Bronchial epithelial cell (primary cell): Measurements from ENCODE around the gene GUCA2A. TPM values are rescaled to one million over a fixed set of nuclear protein-coding genes. Genes with fewer than 3 reads are reported as not detected.

Source experiments
- DNase-seq: peaks from one replicate; pipeline ENCODE4 v3.0.0-alpha.2; 2010; ENCODE audit warnings: low read depth
- FAIRE-seq: peaks from 2 replicates; lab custom pipeline; 2011; peaks lifted over from hg19 to GRCh38; lab: Jason Lieb, UNC
- H3K27me3 ChIP-seq: 2 replicates; pipeline ENCODE4 v1.5.1; 2011; ENCODE audit warnings: low read length; ENCODE audit not compliant: control insufficient read depth, insufficient read depth
- H3K36me3 ChIP-seq: 2 replicates; pipeline ENCODE4 v1.5.1; 2011; ENCODE audit warnings: low read length; ENCODE audit not compliant: control insufficient read depth, insufficient read depth
- H3K4me3 ChIP-seq: 2 replicates; pipeline ENCODE4 v1.5.1; 2011; ENCODE audit warnings: mild to moderate bottlenecking, low read depth, low read length, control low read depth
- total RNA-seq: library from RNA; depleted of rRNA; stranded (reverse); fragments of >200 nt; gene quantifications from 2 replicates; pipeline ENCODE4 v1.2.1, GENCODE V29; 2014
- TF ChIP-seq, protein P1 (sequence below): IDR thresholded peaks from 2 replicates; pipeline ENCODE4 v1.5.1; 2011; ENCODE audit warnings: mild to moderate bottlenecking, moderate library complexity, low read length, control low read depth, inconsistent platforms; ENCODE audit not compliant: insufficient read depth, severe bottlenecking

Gene GUCA2A
- total RNA-seq, 1 donor from 2014 or later = not detected

DNA sequence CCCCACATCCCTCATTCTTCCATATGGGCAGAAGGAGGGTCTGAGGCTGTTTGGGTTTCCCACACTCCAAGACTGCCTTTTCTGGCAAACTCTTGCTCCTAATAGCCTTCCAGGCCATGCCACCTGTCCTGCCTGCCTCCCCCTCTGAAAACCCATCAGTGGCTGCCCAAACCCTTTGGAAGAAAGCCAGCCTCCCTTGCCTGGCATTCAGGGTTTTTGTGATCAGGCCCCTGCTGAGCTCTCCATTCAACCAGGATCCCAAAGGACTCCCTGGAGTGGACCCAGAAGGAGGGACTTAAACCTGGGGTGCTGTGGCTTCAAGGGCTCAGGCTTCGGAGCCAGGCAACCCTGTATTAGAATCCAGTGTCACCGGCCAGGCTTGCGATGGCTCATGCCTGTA is 4.2 kb upstream of the GUCA2A start:
- H3K36me3 ChIP-seq = no peaks in the 10 kb centered on the region
- TF ChIP-seq, protein P1, sequence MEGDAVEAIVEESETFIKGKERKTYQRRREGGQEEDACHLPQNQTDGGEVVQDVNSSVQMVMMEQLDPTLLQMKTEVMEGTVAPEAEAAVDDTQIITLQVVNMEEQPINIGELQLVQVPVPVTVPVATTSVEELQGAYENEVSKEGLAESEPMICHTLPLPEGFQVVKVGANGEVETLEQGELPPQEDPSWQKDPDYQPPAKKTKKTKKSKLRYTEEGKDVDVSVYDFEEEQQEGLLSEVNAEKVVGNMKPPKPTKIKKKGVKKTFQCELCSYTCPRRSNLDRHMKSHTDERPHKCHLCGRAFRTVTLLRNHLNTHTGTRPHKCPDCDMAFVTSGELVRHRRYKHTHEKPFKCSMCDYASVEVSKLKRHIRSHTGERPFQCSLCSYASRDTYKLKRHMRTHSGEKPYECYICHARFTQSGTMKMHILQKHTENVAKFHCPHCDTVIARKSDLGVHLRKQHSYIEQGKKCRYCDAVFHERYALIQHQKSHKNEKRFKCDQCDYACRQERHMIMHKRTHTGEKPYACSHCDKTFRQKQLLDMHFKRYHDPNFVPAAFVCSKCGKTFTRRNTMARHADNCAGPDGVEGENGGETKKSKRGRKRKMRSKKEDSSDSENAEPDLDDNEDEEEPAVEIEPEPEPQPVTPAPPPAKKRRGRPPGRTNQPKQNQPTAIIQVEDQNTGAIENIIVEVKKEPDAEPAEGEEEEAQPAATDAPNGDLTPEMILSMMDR = no peak
- no peaks in the 10 kb centered on the region for H3K27me3 ChIP-seq
- FAIRE-seq = no peak
- no peak overlapping the region for H3K4me3 ChIP-seq
- DNase-seq = no peak

DNA sequence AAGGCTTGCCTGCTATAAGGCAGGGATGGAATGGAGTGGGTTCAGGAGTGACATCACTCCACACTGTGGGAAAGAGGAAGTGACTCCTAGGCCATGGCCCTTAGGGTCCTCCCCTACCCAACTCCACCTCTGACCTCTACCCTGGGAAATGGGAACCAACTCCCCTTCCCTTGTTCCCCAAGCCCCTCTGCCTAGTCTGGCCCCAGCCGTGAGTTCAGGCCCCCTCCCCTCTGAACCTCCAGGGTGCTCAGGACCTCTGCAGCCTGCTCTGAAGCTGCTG is 3.8 kb upstream of the GUCA2A start:
- FAIRE-seq (no peak), DNase-seq (no peak)
- no peaks in the 10 kb centered on the region for H3K36me3 ChIP-seq
- no peak overlapping the region for H3K4me3 ChIP-seq
- TF ChIP-seq, protein P1 = no peak
- no peaks in the 10 kb centered on the region for H3K27me3 ChIP-seq

DNA sequence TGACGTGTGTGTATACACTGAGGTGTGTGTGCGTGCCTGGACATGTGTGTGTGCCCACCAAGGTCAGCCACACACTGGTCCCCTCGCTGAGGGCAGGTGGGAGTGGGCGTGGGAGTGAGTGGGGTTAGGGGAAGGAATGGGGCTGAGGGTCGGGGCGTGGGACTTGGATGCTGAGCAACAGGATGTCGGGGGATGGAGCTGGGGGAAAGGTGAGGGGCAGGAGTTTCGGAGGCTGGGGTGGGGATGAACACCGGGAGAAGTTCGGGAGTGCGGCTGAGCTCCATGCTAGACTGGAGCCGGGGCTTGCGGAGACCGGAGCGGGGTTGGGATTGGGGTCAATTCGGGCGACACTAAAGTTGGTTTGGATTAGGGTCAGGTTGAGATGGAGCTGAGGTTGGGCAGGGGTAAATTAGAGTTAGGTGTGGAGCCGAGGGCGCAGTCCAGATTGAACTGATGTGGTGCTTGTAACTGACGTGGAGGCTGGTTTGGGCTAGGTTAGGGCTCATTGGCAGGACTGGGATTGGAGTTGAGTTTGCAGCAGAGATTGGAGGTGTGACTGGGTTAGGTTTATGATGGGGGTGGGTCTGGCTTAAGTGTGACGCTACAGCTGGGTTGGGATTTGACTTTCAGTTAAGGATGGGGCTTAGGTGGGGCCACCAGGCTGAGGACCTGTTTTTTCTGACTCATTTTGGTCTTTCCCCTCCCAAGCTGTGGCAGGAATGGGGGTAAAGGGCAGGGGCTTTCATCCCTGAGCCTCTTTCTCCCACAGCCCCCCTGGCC is 3.3 kb upstream of the GUCA2A start:
- H3K4me3 ChIP-seq = no peak overlapping the region
- FAIRE-seq (peak; percentile 23), DNase-seq (no peak)
- no peaks in the 10 kb centered on the region for H3K36me3 ChIP-seq
- H3K27me3 ChIP-seq = no peaks in the 10 kb centered on the region
- TF ChIP-seq, protein P1 = no peak

DNA sequence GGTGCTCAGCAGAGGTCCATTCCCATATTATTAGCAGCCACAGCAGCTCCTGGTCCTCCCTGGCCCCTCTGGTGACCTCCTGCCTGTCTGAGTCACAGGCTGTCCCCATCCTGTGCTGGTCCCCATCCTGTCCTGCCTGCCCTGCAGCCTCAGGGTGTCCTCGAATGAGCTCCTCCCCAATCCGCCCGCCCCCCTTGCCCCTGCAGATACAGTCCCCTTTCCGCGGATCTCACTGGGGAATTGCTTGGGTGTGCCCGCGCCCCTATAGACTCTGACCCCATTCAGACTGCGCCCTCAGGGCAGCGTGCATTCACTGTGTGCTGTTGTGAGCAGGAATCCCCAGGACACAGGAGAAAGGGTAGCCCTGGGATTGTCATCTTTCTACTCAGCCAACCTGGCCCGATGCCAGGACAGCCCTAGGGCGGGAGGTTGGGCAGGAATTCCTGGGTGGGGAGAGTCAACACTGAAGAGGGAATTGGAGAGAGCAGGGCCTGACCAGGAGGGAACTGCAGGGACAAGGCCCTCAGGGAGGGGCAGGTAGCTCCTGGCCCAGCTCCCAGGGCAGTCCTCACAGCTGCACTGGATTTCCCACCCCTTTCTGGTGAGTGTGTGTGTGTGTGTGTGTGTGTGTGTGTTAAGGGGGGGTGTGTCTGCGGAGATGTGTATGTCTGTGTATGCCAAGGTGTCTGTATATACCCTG is 1.1 kb upstream of the GUCA2A start:
- DNase-seq (peak; percentile 92), FAIRE-seq (peak; percentile 80)
- H3K27me3 ChIP-seq = no peaks in the 10 kb centered on the region
- TF ChIP-seq, protein P1 = no peak
- H3K4me3 ChIP-seq = no peak overlapping the region
- H3K36me3 ChIP-seq = no peaks in the 10 kb centered on the region

DNA sequence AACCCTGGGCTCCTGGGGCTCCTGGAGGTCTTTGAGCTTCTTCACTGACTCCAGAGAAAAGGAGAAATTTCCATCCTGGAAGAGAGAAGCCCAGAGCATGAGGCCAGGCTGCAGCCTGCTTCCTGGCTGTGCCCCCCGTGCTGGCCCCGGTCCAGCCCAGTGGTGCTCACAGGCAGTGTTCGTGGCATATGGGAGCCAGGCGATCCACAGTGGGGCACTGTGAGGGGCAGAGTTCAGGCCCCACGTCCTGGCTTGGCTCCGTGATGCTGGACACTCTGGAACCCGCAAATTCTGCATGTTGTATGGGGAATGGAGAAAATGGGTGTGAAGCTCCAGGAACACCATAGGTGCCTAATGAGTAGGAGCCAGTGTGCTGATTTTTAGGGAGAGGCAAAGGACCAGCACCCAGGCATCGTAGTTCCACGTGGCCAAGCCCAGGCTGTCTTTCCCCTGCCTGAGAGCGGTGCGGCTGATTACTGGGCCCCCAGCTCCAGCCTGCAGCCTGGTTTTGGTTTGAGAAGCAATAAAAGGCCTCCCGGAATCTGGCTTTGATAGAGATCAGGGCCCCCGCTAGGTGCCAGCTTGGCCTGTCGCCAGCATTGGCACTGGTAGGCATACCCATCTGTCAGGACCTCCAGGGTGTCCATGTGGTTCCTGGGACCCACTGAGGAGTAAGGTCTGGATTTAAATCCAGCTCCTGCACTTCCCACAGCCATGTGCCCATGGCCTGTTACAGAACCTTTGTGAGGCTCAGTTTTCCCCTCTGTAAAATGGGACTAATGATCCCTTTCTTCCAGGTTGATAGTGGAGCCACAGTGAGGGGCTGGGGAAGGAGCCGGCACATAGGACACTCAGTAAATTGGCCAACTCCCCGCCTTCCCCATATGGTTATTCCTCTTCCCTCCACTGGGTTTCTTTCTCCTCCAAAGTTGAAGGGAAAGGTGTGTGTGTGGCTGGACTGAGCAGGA is 725 bp downstream of the GUCA2A start:
- Histone ChIP-seq H3K4me3 (no peak overlapping the region), H3K36me3 (no peaks in the 10 kb centered on the region), H3K27me3 (no peaks in the 10 kb centered on the region)
- DNase-seq (no peak), FAIRE-seq (no peak)
- TF ChIP-seq, protein P1 = no peak
